ENCODE data around the gene MINDY2.
"Not testable (repeated sequence)": the region's sequence is repeated elsewhere in the genome, so short reads cannot be mapped to it uniquely, and the experiment has no call there.

Gene MINDY2

DNA sequence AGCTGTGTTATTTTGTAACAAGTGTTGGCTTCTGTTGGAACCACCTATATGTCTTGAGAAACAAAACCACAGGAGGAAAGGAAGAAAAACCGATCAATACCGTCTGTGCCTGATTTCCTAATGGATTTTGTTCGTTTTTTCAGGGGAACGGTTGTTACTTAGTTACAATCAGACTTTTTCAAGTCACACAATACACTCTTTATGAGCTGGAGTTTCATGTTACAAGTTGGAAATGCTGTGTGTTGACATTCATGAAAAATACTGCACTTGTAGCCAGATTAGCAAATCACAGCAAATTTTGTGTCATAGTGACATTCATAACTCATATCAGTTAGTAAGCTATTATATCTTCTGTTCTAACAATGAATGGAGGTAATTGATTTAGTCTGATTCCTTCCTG lies 83.5 kb downstream of the MINDY2 start:
- Histone ChIP-seq H3K27ac (replicated peaks) (peak overlapping the region; percentile 31; the same call in 1 of the 2 replicates), H3K27me3 (ENCODE audit: insufficient read depth, poor library complexity, severe bottlenecking) (no peaks in the 10 kb centered on the region), H3K4me3 (replicated peaks; ENCODE audit: insufficient read depth, low read length) (no peak overlapping the region)
- no peak for DNase-seq (ENCODE audit: low read depth in 1 of 2, low spot score in 1 of 2)
- TF ChIP-seq GABPA (IDR thresholded peaks at IDR 0.05; ENCODE audit: low read depth) (no peak), SPI1 (IDR thresholded peaks at IDR 0.05; ENCODE audit: borderline replicate concordance, low read depth) (no peak), POLR2AphosphoS5 (IDR thresholded peaks at IDR 0.05; ENCODE audit: low read depth) (no peak)
- TF ChIP-seq, protein P1, sequence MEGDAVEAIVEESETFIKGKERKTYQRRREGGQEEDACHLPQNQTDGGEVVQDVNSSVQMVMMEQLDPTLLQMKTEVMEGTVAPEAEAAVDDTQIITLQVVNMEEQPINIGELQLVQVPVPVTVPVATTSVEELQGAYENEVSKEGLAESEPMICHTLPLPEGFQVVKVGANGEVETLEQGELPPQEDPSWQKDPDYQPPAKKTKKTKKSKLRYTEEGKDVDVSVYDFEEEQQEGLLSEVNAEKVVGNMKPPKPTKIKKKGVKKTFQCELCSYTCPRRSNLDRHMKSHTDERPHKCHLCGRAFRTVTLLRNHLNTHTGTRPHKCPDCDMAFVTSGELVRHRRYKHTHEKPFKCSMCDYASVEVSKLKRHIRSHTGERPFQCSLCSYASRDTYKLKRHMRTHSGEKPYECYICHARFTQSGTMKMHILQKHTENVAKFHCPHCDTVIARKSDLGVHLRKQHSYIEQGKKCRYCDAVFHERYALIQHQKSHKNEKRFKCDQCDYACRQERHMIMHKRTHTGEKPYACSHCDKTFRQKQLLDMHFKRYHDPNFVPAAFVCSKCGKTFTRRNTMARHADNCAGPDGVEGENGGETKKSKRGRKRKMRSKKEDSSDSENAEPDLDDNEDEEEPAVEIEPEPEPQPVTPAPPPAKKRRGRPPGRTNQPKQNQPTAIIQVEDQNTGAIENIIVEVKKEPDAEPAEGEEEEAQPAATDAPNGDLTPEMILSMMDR (IDR thresholded peaks at IDR 0.05; ENCODE audit: insufficient read depth, low read length), result no peak
- TF ChIP-seq, protein P2, sequence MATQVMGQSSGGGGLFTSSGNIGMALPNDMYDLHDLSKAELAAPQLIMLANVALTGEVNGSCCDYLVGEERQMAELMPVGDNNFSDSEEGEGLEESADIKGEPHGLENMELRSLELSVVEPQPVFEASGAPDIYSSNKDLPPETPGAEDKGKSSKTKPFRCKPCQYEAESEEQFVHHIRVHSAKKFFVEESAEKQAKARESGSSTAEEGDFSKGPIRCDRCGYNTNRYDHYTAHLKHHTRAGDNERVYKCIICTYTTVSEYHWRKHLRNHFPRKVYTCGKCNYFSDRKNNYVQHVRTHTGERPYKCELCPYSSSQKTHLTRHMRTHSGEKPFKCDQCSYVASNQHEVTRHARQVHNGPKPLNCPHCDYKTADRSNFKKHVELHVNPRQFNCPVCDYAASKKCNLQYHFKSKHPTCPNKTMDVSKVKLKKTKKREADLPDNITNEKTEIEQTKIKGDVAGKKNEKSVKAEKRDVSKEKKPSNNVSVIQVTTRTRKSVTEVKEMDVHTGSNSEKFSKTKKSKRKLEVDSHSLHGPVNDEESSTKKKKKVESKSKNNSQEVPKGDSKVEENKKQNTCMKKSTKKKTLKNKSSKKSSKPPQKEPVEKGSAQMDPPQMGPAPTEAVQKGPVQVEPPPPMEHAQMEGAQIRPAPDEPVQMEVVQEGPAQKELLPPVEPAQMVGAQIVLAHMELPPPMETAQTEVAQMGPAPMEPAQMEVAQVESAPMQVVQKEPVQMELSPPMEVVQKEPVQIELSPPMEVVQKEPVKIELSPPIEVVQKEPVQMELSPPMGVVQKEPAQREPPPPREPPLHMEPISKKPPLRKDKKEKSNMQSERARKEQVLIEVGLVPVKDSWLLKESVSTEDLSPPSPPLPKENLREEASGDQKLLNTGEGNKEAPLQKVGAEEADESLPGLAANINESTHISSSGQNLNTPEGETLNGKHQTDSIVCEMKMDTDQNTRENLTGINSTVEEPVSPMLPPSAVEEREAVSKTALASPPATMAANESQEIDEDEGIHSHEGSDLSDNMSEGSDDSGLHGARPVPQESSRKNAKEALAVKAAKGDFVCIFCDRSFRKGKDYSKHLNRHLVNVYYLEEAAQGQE (IDR thresholded peaks at IDR 0.05; ENCODE audit: insufficient replicate concordance, low read depth), result no peak

DNA sequence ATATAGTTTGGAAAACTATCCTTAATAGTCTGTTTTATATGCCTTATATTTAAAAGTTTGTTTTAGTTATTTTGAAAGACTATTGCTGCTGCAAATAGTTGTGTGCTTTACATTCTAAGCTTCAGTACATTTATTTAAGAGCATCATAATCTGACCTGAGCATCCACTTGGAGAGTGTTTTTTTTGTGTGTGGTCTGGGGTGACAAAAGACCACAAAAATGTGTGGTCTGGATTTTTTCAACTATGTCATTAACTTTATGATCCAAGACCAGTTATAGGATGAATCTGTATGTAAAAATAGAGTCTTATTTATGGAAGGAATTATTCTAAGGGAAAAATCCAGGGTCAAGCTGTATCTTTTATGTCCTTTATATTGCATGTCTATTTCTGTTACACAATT lies 85.0 kb downstream of the MINDY2 start:
- no peak for DNase-seq (ENCODE audit: low read depth in 1 of 2, low spot score in 1 of 2)
- Histone ChIP-seq H3K27ac (replicated peaks) (no peak overlapping the region), H3K4me3 (replicated peaks; ENCODE audit: insufficient read depth, low read length) (no peak overlapping the region), H3K27me3 (ENCODE audit: insufficient read depth, poor library complexity, severe bottlenecking) (no peaks in the 10 kb centered on the region)
- TF ChIP-seq, protein P1 (IDR thresholded peaks at IDR 0.05; ENCODE audit: insufficient read depth, low read length), result no peak
- no peak for TF ChIP-seq POLR2AphosphoS5 (IDR thresholded peaks at IDR 0.05; ENCODE audit: low read depth)
- no peak for TF ChIP-seq GABPA (IDR thresholded peaks at IDR 0.05; ENCODE audit: low read depth)
- TF ChIP-seq, protein P2 (IDR thresholded peaks at IDR 0.05; ENCODE audit: insufficient replicate concordance, low read depth), result no peak
- TF ChIP-seq SPI1 (IDR thresholded peaks at IDR 0.05; ENCODE audit: borderline replicate concordance, low read depth), result no peak

DNA sequence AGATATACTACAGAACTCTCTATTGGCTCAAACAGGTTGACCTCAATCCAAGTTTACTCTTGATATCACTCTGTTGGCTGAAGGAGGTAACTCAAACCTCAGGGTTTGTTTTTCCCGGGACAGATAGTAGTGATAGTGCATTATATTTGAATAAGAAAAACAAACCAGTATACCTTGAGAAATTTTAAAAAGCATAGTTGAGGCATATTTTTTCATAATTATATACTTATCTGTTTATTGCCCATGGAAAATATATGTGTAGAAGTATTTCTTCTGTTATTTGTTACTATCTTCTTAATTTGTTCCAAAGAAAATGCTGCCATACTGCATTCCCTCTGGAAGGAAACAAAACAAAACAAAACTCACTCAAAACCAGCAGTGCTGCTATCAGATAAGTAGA lies 85.5 kb downstream of the MINDY2 start:
- H3K4me3 ChIP-seq (replicated peaks; ENCODE audit: insufficient read depth, low read length); H3K27ac ChIP-seq (replicated peaks); DNase-seq (ENCODE audit: low read depth in 1 of 2, low spot score in 1 of 2); H3K27me3 ChIP-seq (ENCODE audit: insufficient read depth, poor library complexity, severe bottlenecking): not testable (repeated sequence)

DNA sequence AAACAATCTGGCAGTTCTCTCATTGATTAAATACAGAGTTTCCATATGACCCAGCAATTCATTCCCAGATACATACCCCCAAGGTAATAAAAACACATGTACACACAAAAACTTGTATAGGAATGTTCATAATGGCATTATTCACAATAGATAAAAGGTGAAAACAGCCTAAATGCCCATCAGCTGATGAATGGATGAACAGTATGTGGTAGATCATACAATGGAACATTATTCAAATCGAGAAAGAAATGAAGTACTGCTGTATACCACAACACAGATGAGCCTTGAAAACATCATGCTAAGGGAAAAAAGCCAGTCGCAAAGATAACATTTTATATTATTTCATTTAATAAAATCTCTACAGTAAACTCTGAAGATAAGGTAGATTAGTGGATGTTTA lies 91.2 kb downstream of the MINDY2 start:
- no peak for DNase-seq (ENCODE audit: low read depth in 1 of 2, low spot score in 1 of 2)
- TF ChIP-seq SPI1 (IDR thresholded peaks at IDR 0.05; ENCODE audit: borderline replicate concordance, low read depth) (no peak), POLR2AphosphoS5 (IDR thresholded peaks at IDR 0.05; ENCODE audit: low read depth) (no peak), GABPA (IDR thresholded peaks at IDR 0.05; ENCODE audit: low read depth) (no peak)
- TF ChIP-seq, protein P1 (IDR thresholded peaks at IDR 0.05; ENCODE audit: insufficient read depth, low read length), result no peak
- TF ChIP-seq, protein P2 (IDR thresholded peaks at IDR 0.05; ENCODE audit: insufficient replicate concordance, low read depth), result no peak
- H3K27me3 ChIP-seq (ENCODE audit: insufficient read depth, poor library complexity, severe bottlenecking), result no peaks in the 10 kb centered on the region
- no peak overlapping the region for H3K27ac ChIP-seq (replicated peaks)
- H3K4me3 ChIP-seq (replicated peaks; ENCODE audit: insufficient read depth, low read length), result no peak overlapping the region
